Testis (tissue), 3 donors: Measurements from ENCODE around the gene CCNL2. TPM values are rescaled to one million over a fixed set of nuclear protein-coding genes. Genes with fewer than 3 reads are reported as not detected.

Experiments
- DNase-seq: peaks from one replicate; pipeline ENCODE4 v3.0.0-alpha.2; 2019
- H3K27ac ChIP-seq, 2 donors: fragments of 200-600 bp; sonication (generic); one replicate each; pipeline ENCODE4 v1.5.1; 2019
- H3K27me3 ChIP-seq: fragments of 200-600 bp; sonication (generic); one replicate; pipeline ENCODE4 v1.5.1; 2019
- H3K36me3 ChIP-seq: fragments of 200-600 bp; sonication (generic); one replicate; pipeline ENCODE4 v1.5.1; 2017; ENCODE audit warnings: low read depth; ENCODE audit errors: missing control alignments
- H3K4me1 ChIP-seq: fragments of 200-600 bp; sonication (generic); one replicate; pipeline ENCODE4 v1.5.1; 2019
- H3K4me3 ChIP-seq, 2 donors: fragments of 200-600 bp; sonication (generic); one replicate each; pipeline ENCODE4 v1.5.1; 2017 to 2019
- H3K9me3 ChIP-seq: fragments of 200-600 bp; sonication (generic); one replicate; pipeline ENCODE4 v1.5.1; 2017
- CTCF ChIP-seq, 3 experiments: fragments of 450-650 bp in 2 of 3; fragments of 200-600 bp in 1 of 3; sonication (generic) in 1 of 3; IDR thresholded peaks; one replicate each; pipeline ENCODE4 v1.5.1; 2016 to 2019; ENCODE audit warnings: antibody characterized with exemption in 3 of 3, mild to moderate bottlenecking in 2 of 3, moderate library complexity in 1 of 3
- POLR2A ChIP-seq: fragments of 450-650 bp; IDR thresholded peaks from one replicate; pipeline ENCODE4 v1.6.1; 2017; ENCODE audit warnings: antibody characterized with exemption, mild to moderate bottlenecking, moderate library complexity
- WGBS, 2 donors: methylation state at CpG; one replicate each; pipeline ENCODE4 v1.1.5; 2018; 5-methylcytosine and 5-hydroxymethylcytosine counted together
- intact Hi-C: fragments of 100-400 bp; cut with DNase I; formaldehyde crosslinking; loops from one replicate; pipeline ENCODE4 v1.15.1; 2023; ENCODE audit warnings: low total_unique reads
- polyA plus RNA-seq: library from polyadenylated mRNA; stranded (reverse); fragments of 350-450 nt; fragmentation: Illumina TruSeq; extraction: RNeasy Lipid Tissue Mini Kit (QIAGEN cat#74804); gene quantifications from one replicate; pipeline ENCODE4 v1.2.3, GENCODE V29; 2014; ENCODE audit warnings: low read depth, low replicate concordance; ENCODE audit not compliant: insufficient read depth
- total RNA-seq, 2 donors: library from RNA; depleted of rRNA; stranded (reverse); fragments of >200 nt; gene quantifications; one replicate each; pipeline ENCODE4 v1.2.3, GENCODE V29; 2016

Gene CCNL2
- total and polyA plus RNA-seq, 3 donors from 2014 or later, result 90.9 to 209 (median 204) TPM

- peak; percentile 71 for DNase-seq
- peak overlapping the region; percentile 44 to 45 for H3K4me3 ChIP-seq
- no peaks in the 10 kb centered on the region for H3K9me3 ChIP-seq
- TF ChIP-seq POLR2A, result no peak
- TF ChIP-seq CTCF (IDR thresholded peaks at IDR 0.05), result no peak
- no peaks in the 10 kb centered on the region for H3K27me3 ChIP-seq
- WGBS, 2 donors, result 0% methylated on average over 5 of the region's 52 CpGs; no CpG with 5 or more reads in 1 of the 2 donors
- H3K4me1 ChIP-seq, result peaks cover 54% of the 10 kb centered on the region
- peak overlapping the region in 1 of 2 donors; percentile 64 for H3K27ac ChIP-seq
- intact Hi-C loops, result no loop called here
- H3K36me3 ChIP-seq, result no peaks in the 10 kb centered on the region
Measured at GRCh38 chr1:1355416-1355815, 43.7 kb downstream of the CCNL2 start.

- Histone ChIP-seq H3K4me1 (peaks cover 47% of the 10 kb centered on the region), H3K27ac (peak overlapping the region in 1 of 2 donors; percentile 64), H3K27me3 (no peaks in the 10 kb centered on the region), H3K36me3 (no peaks in the 10 kb centered on the region), H3K4me3 (peak overlapping the region; percentile 44 to 45), H3K9me3 (no peaks in the 10 kb centered on the region)
- TF ChIP-seq POLR2A (no peak), CTCF (IDR thresholded peaks at IDR 0.05) (no peak)
- WGBS, 2 donors, result 41 to 42% methylated on average over 21 to 46 of the region's 116 CpGs
- no peak for DNase-seq
- intact Hi-C loops, result no loop called here
Measured at GRCh38 chr1:1354271-1355247, 44.6 kb downstream of the CCNL2 start.

GRCh38 chr1:1353389-1354151 lies 45.6 kb downstream of the CCNL2 start:
- intact Hi-C loops, result no loop called here
- WGBS, 2 donors, result 32 to 45% methylated on average over 6 to 28 of the region's 28 CpGs
- Histone ChIP-seq H3K27ac (peak overlapping the region in 1 of 2 donors; percentile 43), H3K9me3 (no peaks in the 10 kb centered on the region), H3K4me1 (peaks cover 37% of the 10 kb centered on the region), H3K36me3 (no peaks in the 10 kb centered on the region), H3K27me3 (no peaks in the 10 kb centered on the region), H3K4me3 (no peak overlapping the region)
- TF ChIP-seq CTCF (IDR thresholded peaks at IDR 0.05), result no peak
- no peak for TF ChIP-seq POLR2A
- DNase-seq, result no peak

DNA sequence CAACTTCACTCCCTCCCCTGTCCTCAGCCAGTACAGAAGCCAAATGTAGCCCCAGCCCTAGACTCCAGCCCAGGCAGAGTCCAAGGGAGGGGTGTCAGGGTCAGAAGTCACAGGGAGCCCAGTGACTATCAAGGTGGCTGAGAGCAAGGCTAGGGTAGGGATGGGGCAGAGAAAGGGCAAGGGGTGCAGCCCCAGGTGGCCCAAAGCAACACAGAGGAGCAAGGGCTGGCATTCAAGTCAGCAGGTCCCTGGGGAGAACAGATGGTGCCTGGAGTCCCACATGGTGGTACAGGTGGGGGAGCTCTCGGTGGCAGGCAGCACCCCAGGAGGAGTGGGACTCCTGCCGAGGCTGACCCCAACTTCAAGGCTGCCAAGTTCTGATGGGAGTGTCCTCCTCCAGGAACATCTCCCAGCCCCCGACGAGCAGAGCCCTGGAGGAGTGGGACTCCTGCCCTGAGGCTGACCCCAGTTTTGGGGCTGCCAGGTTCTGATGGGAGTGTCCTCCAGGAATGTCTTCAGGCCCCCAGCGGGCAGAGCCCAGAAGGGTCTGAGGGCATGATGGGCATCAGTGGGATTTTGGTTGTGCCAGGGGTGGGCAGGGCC lies 46.2 kb downstream of the CCNL2 start:
- Histone ChIP-seq H3K4me1 (peaks cover 39% of the 10 kb centered on the region), H3K27ac (no peak overlapping the region), H3K4me3 (no peak overlapping the region), H3K9me3 (no peaks in the 10 kb centered on the region), H3K27me3 (no peaks in the 10 kb centered on the region), H3K36me3 (no peaks in the 10 kb centered on the region)
- 16 to 39% methylated on average over 3 to 5 of the region's 5 CpGs for WGBS, 2 donors
- intact Hi-C loops, result no loop called here
- no peak for DNase-seq
- no peak for TF ChIP-seq CTCF (IDR thresholded peaks at IDR 0.05)
